ENCODE data around the gene STT3A. TPM values are rescaled to one million over a fixed set of nuclear protein-coding genes. Genes with fewer than 3 reads are reported as not detected.

The STT3A gene
- total RNA-seq, 1 experiment from 2014 or later = 229 TPM

DNA sequence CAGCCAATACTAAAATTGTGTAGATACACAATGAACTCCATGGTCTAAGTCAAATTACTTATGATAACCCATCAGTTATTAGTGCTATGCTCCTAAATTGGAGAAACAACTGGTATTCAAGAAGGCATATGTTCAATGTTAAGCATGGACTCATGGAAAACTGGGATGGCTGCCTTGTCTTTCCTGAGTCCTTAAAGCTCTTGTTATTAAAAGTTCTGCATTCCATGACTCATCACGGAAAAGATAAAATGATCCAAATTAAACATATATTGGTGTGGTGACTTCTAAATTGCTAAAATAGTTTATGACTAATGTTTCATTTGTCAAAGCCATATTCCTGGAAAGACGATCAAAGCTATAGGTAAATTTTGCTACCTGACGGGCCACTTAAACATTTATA lies 32.8 kb upstream of the STT3A start:
- in situ Hi-C loops (cut with HindIII; ENCODE audit: low pct_unique_long_range_greater_than_20kb, low sequenced_read_pairs) (no loop called here), intact Hi-C loops (cut with micrococcal nuclease; ENCODE audit: unreplicated experiment) (no loop called here)
- ChIA-PET CTCF (interaction anchor here (0.7 kb wide), 1 partner anchor 47 kb away, joined by 4 read pairs; no protein-coding TSS in a partner anchor), POLR2A (no interaction called here)
- Histone ChIP-seq H3K27me3 (ENCODE audit: control insufficient read depth, insufficient read depth, low read length) (no peaks in the 10 kb centered on the region), H3K27ac (ENCODE audit: low read length) (no peak overlapping the region), H3K9me3 (ENCODE audit: control insufficient read depth, insufficient read depth, low read depth, low read length) (no peaks in the 10 kb centered on the region), H3K4me3 (ENCODE audit: low read depth in 2 of 2, low read length in 2 of 2) (no peak overlapping the region), H3K36me3 (ENCODE audit: control insufficient read depth, insufficient read depth, low read length) (no peaks in the 10 kb centered on the region), H3K4me1 (ENCODE audit: control insufficient read depth, insufficient read depth, low read length) (no peaks in the 10 kb centered on the region)
- BruUV-seq (replicated peaks) = no TSS peak
- DNase-seq (ENCODE audit: low read depth, low spot score) (no peak), ATAC-seq (no peak)
- TF ChIP-seq, protein P1, sequence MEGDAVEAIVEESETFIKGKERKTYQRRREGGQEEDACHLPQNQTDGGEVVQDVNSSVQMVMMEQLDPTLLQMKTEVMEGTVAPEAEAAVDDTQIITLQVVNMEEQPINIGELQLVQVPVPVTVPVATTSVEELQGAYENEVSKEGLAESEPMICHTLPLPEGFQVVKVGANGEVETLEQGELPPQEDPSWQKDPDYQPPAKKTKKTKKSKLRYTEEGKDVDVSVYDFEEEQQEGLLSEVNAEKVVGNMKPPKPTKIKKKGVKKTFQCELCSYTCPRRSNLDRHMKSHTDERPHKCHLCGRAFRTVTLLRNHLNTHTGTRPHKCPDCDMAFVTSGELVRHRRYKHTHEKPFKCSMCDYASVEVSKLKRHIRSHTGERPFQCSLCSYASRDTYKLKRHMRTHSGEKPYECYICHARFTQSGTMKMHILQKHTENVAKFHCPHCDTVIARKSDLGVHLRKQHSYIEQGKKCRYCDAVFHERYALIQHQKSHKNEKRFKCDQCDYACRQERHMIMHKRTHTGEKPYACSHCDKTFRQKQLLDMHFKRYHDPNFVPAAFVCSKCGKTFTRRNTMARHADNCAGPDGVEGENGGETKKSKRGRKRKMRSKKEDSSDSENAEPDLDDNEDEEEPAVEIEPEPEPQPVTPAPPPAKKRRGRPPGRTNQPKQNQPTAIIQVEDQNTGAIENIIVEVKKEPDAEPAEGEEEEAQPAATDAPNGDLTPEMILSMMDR (IDR thresholded peaks at IDR 0.05) = no peak
- TF ChIP-seq POLR2AphosphoS5 (IDR thresholded peaks at IDR 0.05; ENCODE audit: low read depth, low read length) = no peak
- TF ChIP-seq SIN3A (IDR thresholded peaks at IDR 0.05; ENCODE audit: borderline replicate concordance, insufficient read depth, low read depth, low read length) = no peak
- TF ChIP-seq, protein P2, sequence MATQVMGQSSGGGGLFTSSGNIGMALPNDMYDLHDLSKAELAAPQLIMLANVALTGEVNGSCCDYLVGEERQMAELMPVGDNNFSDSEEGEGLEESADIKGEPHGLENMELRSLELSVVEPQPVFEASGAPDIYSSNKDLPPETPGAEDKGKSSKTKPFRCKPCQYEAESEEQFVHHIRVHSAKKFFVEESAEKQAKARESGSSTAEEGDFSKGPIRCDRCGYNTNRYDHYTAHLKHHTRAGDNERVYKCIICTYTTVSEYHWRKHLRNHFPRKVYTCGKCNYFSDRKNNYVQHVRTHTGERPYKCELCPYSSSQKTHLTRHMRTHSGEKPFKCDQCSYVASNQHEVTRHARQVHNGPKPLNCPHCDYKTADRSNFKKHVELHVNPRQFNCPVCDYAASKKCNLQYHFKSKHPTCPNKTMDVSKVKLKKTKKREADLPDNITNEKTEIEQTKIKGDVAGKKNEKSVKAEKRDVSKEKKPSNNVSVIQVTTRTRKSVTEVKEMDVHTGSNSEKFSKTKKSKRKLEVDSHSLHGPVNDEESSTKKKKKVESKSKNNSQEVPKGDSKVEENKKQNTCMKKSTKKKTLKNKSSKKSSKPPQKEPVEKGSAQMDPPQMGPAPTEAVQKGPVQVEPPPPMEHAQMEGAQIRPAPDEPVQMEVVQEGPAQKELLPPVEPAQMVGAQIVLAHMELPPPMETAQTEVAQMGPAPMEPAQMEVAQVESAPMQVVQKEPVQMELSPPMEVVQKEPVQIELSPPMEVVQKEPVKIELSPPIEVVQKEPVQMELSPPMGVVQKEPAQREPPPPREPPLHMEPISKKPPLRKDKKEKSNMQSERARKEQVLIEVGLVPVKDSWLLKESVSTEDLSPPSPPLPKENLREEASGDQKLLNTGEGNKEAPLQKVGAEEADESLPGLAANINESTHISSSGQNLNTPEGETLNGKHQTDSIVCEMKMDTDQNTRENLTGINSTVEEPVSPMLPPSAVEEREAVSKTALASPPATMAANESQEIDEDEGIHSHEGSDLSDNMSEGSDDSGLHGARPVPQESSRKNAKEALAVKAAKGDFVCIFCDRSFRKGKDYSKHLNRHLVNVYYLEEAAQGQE (IDR thresholded peaks at IDR 0.05; ENCODE audit: insufficient read depth in 1 of 2, low read depth in 2 of 2, low read length in 1 of 2) = no peak
- no peak for TF ChIP-seq TCF7L2 (IDR thresholded peaks at IDR 0.05; ENCODE audit: low read depth, low read length)

DNA sequence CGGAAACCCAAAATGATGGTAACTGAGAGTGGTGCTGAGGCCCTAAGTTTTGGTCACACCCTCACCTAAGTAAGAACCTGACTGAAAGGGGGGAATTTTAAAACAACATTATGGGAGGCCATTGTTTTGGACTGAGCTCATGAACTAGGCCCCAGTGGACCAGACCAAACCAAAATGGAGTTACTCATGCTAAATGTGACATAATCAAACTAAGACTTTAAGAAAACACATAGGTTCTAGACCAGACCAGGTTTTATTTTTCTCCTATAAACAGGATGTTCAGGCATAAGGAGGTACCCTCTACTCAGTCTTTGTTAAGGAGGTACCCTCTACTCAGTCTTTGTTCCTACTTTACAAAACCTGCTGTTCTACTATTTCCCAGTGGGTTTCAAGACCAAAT lies 30.7 kb upstream of the STT3A start:
- H3K4me3 ChIP-seq (ENCODE audit: low read depth in 2 of 2, low read length in 2 of 2) = no peak overlapping the region
- no peaks in the 10 kb centered on the region for H3K9me3 ChIP-seq (ENCODE audit: control insufficient read depth, insufficient read depth, low read depth, low read length)
- POLR2A ChIA-PET = no interaction called here
- ATAC-seq (no peak), DNase-seq (ENCODE audit: low read depth, low spot score) (no peak)
- H3K27ac ChIP-seq (ENCODE audit: low read length) = no peak overlapping the region
- intact Hi-C loops (cut with micrococcal nuclease; ENCODE audit: unreplicated experiment) (no loop called here), in situ Hi-C loops (cut with HindIII; ENCODE audit: low pct_unique_long_range_greater_than_20kb, low sequenced_read_pairs) (no loop called here)
- H3K27me3 ChIP-seq (ENCODE audit: control insufficient read depth, insufficient read depth, low read length) = no peaks in the 10 kb centered on the region
- CTCF ChIA-PET = no interaction called here
- TF ChIP-seq SIN3A (IDR thresholded peaks at IDR 0.05; ENCODE audit: borderline replicate concordance, insufficient read depth, low read depth, low read length) = no peak
- TF ChIP-seq, protein P2 (IDR thresholded peaks at IDR 0.05; ENCODE audit: insufficient read depth in 1 of 2, low read depth in 2 of 2, low read length in 1 of 2) = no peak
- TF ChIP-seq, protein P1 (IDR thresholded peaks at IDR 0.05) = no peak
- no TSS peak for BruUV-seq (replicated peaks)
- no peaks in the 10 kb centered on the region for H3K36me3 ChIP-seq (ENCODE audit: control insufficient read depth, insufficient read depth, low read length)
- H3K4me1 ChIP-seq (ENCODE audit: control insufficient read depth, insufficient read depth, low read length) = no peaks in the 10 kb centered on the region
